Peyer's patch (tissue), 4 donors: ENCODE measurements around the gene MTMR10.

Experiments
- CTCF ChIP-seq, 6 experiments: fragments of 450-650 bp in 4 of 6; fragments of 200-600 bp in 2 of 6; sonication (generic) in 1 of 6; IDR thresholded peaks; one replicate each; pipeline ENCODE4 v1.5.1; 2017 to 2019; ENCODE audit warnings: antibody characterized with exemption in 6 of 6, mild to moderate bottlenecking in 3 of 6, moderate library complexity in 1 of 6
- POLR2A ChIP-seq, 2 donors: fragments of 450-650 bp; IDR thresholded peaks; one replicate each; pipeline ENCODE4 v1.5.1; 2017; ENCODE audit warnings: antibody characterized with exemption in 2 of 2, mild to moderate bottlenecking in 2 of 2, moderate library complexity in 2 of 2

- TF ChIP-seq CTCF (IDR thresholded peaks at IDR 0.05) (no peak), POLR2A (IDR thresholded peaks at IDR 0.05) (no peak)
Observed at GRCh38 chr15:31020542-31020941, 29.1 kb upstream of the MTMR10 start.
